Measurements from ENCODE around the gene DNAI4.
"Not testable (repeated sequence)": the region's sequence is repeated elsewhere in the genome, so short reads cannot be mapped to it uniquely, and the experiment has no call there.

The DNAI4 gene

GRCh38 chr1:66924756-66925557, at the start of gene DNAI4, which contains the start of gene MIER1:
Gene DNAI4 (minus strand): TSS chr1:66924856. CDS start chr1:66924831, 25 bp downstream.
Gene MIER1 (plus strand): TSS chr1:66924990. CDS start chr1:66925029, 39 bp downstream.
- FAIRE-seq = peak; percentile 96

DNA sequence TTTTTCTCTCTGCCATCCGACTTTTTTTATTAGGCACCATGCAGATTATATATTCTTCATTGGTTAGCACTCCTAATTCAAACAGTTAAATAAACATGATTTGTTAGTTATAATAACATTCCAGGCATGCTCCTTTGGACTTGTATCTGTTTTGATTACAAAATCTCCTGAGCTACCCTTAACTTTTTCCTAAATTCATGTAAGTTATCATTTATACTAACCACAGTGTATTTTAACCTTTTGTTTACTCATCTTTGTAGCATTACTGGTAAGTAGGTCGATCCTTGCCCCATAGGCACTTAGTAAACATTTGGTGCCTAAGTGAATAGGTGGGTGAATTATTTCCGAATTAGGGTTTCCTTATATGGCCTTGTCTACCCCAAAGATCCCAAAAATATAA, 43.9 kb upstream of the DNAI4 start:
- no peak for FAIRE-seq

DNA sequence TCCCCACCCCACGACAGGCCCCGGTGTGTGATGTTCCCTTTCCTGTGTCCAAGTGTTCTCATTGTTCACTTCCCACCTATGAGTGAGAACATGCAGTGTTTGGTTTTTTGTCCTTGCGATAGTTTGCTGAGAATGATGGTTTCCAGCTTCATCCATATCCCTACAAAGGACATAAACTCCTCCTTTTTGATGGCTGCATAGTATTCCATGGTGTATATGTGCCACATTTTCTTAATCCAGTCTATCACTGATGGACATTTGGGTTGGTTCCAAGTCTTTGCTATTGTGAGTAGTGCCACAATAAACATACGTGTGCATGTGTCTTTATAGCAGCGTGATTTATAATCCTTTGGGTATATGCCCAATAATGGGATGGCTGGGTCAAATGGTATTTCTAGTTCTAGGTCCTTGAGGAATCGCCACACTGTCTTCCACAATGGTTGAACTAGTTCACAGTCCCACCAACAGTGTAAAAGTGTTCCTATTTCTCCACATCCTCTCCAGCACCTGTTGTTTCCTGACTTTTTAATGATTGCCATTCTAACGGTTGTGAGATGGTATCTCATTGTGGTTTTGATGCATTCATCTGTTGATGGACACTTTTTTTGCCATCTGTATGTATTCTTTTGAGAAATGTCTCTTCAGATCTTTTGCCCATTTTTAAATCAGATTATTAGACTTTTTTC, 41.7 kb upstream of the DNAI4 start:
- FAIRE-seq = not testable (repeated sequence)

- FAIRE-seq = no peak
These were observed 33.3 kb upstream of the DNAI4 start for GRCh38 chr1:66957938-66958337.

DNA sequence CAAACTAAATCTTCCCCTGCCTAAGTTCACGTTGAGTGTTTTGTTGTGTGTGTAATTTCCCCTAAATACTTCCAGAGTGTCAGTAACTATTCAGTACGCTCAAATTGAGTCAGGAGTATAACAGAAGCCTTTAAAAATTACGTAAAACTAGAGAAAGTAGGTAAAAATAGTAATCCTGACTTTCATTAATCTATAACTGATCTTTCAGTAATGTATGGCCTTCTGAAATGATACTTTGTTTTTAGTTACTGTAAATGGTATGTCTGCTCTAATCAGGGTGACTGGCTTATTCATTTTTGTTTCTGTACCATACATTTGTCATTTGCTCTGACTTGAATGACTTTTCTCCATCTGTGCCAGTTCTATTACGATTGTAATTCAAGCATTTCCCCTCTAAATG, 29.6 kb upstream of the DNAI4 start:
- FAIRE-seq = no peak

GRCh38 chr1:66951513-66951912, 26.9 kb upstream of the DNAI4 start:
- no peak for FAIRE-seq

DNA sequence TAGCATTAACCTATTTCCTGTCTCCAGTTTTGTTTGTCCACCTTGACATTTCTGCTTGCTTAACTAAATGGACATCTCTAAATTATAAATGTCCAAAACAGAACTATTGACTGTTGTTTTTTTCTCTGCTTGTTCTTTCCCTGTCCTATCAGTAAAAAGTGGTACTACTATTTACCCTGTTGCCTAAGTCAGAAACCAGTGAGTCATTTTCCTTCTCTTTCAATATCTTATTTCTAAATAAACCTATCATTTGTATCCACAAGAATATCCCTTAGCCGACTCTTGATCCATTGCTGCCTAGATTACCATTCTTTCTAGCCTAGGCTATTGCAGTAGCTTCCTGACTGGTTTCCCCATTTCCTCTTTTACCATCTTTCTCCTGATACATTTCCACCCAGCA, 22.6 kb upstream of the DNAI4 start:
- no peak for FAIRE-seq

DNA sequence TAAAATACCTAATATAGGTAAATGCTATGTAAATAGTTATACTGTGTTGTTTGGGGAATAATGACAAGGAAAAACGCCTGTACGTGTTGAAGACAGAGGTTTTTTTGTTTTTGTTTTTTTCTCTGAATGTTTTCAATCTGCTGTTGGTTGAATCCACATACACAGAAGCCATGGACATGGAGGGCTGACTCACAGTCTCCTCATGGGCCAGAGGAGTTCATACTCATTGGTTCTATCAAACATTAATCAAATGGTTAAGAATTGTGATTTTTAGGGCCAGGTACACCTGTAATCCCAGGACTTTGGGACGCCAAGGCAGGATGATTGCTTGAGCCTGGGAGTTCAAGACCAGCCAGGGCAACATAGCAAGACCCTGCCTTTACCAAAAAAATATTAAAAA, 20.7 kb upstream of the DNAI4 start:
- FAIRE-seq = no peak

- no peak for FAIRE-seq
These were observed 19.9 kb upstream of the DNAI4 start for GRCh38 chr1:66944330-66945274.

DNA sequence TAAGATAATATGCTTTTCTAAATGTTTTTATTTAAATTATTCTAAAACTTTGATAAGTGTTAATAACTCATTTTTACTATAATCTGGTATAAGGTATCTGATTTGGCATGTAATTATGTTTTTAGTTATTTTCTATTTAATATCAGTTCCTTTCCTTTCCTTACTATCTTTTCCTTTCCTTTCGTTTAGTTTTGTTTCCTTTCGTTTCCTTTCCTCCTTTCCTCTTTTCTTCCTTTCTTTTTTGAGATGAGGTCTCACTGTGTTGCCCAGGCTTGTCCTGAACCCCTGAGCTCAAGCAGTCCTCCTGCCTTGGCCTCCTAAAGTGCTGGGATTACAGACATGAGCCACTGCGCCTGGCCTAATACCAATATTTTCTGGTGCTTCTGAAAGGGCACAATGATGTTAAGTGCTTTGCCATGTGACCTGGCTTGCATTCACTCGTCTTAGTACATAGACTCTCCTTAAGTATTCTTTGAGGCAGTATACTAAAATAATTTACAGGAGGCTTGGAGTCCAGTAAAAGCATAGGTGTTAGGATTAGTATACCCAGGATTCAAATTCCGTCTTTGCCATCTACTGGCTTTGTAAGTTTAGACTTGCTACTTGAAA, 18.8 kb upstream of the DNAI4 start:
- no peak for FAIRE-seq

DNA sequence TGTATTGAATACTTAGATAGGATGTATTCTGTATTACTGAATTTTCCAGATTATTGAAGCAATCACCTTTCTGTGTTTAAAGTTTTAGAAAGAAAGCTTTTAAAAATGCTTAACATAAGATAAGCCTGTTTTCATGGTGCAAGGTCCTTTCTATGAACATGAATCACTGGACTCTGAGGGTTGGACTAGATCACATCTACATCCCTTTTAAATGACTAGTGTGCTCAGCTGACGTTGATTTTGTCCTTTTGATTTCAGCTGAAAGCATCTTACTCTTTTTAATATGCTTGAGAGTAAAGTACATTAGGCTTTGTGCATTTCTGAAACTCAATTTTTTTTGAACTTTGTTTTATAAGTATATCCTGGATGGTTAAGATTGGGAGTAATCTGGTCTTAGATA, 16.3 kb upstream of the DNAI4 start:
- FAIRE-seq = no peak

GRCh38 chr1:66938613-66939012, 14.0 kb upstream of the DNAI4 start:
- FAIRE-seq = no peak

GRCh38 chr1:66937529-66938234, 13.0 kb upstream of the DNAI4 start:
- FAIRE-seq = no peak

DNA sequence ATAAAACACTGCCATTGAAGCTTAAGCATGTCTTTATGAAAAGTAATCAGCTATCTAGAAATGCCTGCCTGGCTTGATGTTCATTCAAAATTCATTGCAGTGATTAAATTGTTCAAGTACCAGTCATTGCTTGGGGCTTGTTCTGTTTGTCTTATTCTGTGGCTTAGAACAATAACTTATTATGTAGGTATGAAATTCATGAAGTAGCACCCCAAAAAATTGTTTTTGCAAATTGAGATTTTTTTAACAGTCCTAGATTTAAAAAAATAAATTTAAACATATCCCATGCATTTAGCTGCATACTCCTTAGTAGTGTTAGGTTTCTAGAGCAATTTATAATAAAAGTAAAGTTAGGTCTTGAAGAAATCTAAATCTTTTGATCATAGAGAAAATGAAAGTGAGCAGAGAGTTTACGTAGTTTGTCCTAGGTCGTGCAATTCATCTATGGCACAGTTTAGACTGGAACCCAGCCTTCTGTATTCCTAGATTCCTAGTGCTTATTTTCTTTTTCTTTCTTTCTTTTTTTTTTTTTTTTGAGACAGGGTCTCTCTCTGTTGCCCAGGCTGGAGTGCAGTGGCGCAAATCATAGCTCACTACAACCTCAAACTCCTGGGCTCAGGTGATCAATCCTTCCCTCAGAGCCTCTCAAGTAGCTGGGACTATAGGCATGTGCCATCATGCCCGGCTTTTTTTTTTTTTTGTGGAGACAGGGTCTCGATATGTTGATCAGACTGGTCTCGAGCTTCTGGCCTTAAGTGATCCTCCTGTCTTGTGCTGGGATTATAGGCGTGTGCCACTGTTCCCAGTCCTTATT, 9.4 kb upstream of the DNAI4 start:
- no peak for FAIRE-seq

DNA sequence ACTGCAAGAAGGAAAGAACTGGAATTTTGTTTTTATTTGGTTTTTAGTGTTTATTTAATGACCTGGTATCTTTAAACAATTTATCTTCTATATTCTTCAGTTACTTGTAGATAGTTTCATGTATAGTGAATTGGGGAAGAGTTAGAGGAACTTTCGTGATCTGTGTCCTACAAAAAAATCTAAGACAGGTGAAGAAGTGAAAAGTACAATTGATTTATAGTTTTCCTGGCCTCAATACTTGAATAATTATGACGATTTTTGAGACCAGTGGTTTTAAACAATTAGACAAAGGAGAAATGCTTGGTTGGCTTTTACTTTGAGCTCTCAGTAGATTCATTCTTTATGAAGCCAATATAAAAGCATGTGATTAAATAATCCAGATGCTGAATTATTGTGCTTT, 7.6 kb upstream of the DNAI4 start:
- FAIRE-seq = no peak

- FAIRE-seq = no peak
These were observed 6.9 kb upstream of the DNAI4 start for GRCh38 chr1:66931590-66931989.

GRCh38 chr1:66930823-66931174, 6.1 kb upstream of the DNAI4 start:
- no peak for FAIRE-seq

- FAIRE-seq = no peak
These were observed 5.6 kb upstream of the DNAI4 start for GRCh38 chr1:66929999-66930822.

- FAIRE-seq = no peak
These were observed 5.0 kb upstream of the DNAI4 start for GRCh38 chr1:66929691-66929998.

DNA sequence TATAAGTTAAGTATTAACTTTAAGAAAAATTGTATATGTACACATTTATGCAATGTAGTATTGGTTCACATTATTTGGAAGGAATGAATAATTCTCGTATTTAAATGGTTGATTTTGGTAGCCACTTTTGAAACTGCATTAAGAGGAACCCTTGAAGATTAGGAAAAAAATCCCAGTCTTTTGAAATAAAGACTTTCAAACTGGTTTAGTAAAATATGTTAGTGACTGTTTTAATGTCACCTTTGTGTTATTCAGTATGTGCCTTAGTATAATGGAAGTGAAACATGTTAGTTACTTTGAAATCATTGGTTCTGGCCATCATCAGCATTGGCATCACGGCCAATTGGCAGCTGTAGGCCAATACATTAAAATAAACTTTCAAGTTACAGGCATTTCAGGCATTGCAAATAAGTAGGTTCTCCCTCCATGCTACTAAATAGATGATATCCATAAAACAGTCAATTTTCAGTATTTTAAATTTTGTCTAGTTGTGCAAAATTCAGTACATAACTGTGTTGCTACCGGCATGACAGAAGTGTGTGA, 4.6 kb upstream of the DNAI4 start:
- no peak for FAIRE-seq
